Measurements from ENCODE around the gene PLA2G4A.

DNA sequence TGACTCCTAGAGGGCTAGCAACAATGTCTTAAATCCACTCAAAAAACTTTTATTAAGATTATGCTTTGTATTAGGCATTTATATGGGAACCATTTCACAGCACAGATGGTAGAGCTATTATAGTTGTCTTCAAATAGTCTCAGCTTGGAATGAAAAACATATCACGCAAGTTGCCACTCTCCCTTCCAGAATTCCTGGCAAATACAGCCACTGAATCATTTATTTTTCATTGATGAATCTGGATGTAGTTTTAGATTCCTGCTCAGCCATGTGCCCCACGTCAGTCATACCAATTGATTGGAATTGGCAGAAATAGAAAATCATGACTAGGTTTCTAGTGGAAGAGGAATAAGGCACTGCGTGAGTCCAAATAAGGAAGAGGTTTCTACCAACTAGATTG is 165.2 kb downstream of the PLA2G4A start:
- TF ChIP-seq EZH2 (IDR thresholded peaks at IDR 0.05): no peak
- no peak for TF ChIP-seq POLR2AphosphoS5 (IDR thresholded peaks at IDR 0.05; ENCODE audit: borderline replicate concordance, low read depth, low read length)
- no peak for TF ChIP-seq FOXP2 (optimal IDR thresholded peaks at IDR 0.05; ENCODE audit: control extremely low read depth, extremely low read length, insufficient read depth)

Measured in SK-N-MC (cell line).